Hematopoietic multipotent progenitor cell treated with erythropoietin and hydrocortisone succinate and interleukin-3 and kit ligand, for 4 days (in vitro differentiated cells): Measurements from ENCODE around the gene ARID4B.
"Not testable (repeated sequence)": the region's sequence is repeated elsewhere in the genome, so short reads cannot be mapped to it uniquely, and the experiment has no call there.

Experiments
- DNase-seq: peaks from one replicate; pipeline ENCODE4 v3.0.0-alpha.2; 2015

Gene ARID4B

DNA sequence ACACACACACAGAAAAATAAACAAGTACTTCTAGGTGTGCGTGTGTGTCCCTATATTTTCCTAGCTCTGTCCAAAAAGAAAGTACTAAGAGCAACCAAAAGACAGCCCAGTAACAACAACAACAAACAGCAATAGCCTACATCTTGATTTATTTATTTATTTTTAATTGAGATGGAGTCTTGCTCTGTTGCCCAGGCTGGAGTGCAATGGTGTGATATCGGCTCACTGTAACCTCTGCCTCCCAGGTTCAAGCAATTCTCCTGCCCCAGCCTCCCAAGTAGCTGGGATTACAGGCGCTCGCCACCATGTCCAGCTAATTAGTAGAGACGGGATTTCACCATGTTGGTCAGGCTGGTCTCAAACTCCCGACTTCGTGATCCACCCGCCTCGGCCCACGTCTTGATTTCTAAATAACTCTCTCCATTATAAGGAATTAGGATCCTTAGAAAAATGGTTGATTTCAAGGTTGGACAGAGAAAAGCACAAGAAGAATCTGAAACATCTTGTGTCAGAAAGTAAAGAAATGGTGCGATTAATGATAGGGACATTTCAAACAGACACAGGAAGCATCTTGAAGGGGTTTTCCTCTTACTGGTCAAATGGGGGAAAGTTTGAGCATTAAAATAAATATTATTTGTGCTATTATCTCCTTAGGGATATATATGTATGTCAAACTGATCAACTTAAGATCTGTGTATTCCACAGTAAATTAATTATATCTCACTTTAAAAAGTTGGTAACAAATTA, 59.4 kb downstream of the ARID4B start:
- DNase-seq, result no peak

DNA sequence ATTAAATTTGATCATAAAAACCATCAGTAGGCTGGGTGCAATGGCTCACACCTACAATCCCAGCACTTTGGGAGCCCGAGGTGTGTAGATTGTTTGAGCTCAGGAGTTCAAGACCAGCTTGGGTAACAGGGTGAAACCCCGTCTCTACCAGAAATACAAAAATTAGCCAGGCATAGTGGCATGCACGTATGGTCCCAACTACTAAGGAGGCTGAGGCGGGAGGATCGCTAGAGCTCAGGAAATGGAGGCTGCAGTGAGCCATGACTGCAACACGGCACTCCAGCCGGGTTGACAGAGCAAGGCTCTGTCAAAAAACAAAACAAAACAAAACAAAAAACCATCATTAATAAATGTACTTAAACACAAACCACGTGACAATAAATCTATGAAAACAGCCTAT, 61.0 kb downstream of the ARID4B start:
- DNase-seq, result no peak

DNA sequence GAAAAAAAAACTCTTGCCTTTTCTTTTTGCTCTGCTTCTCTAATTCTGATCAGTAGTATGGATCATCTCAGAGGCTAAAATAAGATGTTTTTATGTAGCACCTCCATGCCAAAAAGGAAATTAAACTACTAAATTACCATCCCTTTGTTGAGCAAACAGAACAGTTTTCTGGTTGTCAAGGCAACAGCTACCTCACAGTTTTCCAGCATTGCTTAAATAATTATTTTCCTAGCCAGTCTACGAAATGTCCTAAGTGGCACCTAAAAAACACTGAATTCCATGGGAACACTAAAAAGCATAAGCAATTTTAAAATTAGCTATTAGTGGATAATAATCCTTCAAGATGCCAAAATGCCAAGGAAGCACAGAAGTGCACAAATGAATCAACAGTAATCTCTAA, 61.7 kb downstream of the ARID4B start:
- DNase-seq, result no peak

DNA sequence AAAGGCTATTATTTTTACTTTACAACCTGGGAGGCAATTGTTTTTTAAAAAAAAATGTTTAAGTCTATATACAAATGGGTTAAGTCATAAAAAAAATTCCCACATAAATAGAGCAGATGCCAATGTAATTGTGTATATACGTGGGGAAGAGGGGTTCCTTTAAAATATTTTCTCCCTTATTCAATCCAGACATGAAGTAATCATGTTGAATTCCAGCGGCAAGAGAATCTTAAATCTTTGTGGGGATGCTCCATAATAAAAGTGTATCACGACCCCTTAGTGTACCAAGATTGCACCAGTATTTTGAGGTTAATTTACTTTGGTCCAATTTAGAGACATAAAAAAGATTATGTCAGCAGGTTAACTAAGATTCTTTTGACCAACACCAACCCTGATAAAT, 62.1 kb downstream of the ARID4B start:
- DNase-seq, result no peak

DNA sequence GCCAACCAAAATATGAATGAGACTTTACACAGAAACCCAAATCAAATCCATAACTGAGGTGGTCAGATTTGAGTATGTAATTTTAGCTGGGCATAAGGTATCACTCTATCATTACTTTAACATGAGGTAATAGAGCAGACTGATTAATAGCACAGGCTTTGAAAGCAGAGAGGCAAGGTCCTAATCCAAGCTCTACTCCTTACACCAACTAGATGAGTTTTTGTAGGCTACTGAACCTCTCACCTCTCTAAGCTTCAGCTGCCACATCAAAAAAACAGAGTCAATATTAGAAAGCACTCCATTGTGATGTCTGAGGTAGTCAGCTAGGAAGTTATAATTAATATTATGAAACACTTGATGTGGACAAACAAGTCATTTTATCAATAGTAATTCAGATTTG, 63.7 kb downstream of the ARID4B start:
- no peak for DNase-seq

DNA sequence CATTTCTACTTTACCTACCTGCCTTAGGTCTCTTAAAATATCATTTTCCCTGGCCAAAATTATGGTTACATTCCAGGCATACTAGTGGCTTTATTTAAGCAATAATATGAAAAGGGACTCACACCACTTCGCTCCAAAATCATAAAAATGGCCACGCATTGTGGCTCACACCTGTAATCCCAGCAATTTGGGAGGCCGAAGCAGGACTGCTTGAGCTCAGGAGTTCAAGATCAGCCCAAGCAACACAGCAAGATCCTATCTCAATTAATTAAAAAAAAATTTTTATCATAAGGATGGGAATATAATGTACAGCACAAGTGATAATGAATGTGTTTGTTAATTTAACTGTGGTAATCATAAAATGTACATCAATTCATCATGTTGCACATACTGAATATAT, 65.4 kb downstream of the ARID4B start:
- no peak for DNase-seq

DNA sequence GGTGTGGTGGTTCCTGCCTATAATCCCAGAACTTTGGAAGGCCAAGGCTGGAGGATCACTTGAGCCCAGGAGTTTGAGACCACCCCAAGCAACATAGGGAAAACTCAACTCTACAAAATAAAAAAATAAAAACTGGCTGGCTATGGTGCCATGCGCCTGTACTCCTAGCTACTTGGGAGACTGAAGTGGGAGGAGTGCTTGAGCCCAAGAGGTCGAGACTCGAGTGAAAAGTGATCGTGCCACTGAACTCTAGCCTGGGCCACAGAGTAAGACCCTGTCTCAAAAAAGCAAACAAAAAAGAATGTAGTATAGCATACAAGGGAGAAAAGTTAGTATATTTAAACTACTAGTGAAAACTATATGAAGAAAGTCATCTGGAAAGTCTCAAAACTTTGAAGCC, 66.7 kb downstream of the ARID4B start:
- no peak for DNase-seq

DNA sequence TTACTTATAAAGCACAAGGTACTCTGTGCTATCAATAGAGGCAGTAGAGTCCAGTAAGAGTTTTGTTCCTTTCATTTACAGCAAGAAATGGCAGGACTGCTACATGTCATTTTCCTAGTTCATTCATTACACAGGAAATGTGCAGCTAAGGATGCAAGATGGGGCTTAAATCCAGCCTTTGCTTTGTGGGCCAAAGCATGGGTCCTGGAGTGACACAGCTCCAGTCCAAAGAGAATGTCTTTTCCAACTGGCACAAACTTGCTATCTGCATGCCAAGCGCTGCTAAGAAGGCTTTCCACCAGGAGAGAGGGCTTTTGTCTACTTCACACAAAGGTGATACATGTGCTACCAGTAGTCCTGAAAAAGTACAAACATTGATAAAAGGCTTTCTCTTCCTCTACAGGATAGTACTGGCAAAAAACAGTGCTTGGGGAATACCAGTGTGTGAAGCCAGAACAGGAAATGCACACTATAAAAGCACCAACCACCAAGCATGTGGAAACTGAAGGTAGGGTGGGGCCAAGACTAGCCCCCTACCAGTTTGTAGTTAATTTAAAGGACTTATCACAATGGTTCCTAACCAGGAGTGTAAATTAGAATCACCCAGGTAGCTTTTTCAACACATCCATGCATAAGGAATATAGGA, 68.7 kb downstream of the ARID4B start:
- no peak for DNase-seq

DNA sequence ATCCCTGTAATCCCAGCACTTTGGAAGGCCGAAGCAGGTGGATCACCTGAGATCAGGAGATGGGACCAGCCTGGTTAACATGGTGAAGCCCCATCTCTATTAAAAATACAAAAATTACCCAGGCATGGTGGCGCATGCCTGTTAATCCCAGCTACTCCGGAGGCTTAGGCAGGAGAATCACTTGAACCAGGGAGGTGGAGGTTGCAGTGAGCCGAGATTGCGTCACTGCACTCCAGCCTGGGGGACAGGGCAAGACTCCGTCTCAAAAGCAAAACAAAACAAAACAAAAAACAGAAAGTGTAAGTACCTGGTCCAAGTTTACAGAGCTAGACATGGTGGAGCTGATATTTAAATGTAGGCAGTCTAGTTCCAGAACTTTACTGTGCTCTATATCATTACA, 69.9 kb downstream of the ARID4B start:
- DNase-seq, result not testable (repeated sequence)

DNA sequence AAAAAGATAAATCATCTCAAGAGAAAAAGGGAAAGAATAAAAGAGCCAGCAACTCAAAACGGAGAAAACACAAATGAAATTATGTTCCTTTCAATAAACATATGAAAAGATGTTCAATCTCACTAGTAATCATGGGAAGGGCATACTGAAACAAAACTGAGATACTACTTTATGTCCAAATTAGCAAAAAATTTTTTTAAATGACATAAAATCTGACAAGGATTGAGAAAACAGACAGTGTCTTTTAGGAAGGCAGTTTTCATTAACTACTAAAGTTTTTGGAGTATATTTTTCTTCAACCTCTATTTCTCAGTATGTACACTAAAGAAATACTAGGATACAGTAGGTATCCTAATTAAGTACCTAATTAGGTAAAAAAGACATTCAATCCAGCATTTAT, 73.3 kb downstream of the ARID4B start:
- no peak for DNase-seq

DNA sequence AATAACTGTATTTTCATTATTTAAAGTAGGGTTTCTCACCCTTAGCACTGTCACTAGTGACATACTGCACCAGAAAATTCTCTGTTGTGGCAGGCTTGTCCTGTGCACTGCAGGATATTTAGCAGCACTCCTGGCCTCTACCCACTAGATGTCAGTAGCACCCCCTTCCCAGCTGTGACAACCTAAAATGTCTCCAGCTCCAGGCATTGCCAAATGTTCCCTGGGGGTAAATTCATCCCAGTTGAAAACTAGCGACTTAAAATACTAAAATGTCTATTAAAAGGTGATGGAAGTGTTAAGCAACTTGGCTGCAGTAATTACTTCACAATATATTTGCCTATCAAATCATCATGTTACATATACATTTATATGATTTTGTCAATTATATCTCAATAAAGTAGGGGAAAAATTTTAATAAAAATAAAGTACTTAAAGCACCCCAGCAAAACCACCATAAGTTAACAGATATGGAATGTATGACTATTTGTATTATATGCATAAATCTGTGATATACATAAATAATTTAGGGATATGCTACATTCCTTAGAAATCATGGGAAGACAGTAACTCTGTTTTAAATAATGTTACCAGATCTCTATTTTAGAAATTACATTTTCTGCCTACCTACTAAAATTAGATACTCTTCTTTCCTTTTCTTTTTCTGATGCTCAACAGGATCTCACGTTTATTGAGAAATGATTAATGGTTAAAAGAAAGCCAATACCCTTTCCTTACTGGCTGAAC, 74.6 kb downstream of the ARID4B start:
- DNase-seq, result peak; percentile 86

DNA sequence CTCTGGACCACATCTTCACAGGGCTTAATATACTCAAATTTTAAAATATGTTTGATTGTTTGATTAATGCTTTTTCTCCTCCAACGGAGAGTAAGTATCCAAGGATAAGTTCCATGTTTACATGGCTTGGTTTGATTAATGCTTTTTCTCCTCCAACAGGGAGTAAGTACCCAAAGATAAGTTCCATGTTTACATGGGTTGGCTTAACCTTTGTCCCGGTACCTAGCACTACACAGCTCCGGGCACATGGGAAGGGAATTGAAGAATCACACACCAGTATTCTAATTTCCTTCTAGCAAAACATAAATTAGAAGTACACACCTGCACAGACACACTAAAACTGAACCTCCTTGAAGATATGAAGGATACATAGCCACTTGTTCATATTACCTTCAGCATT, 77.5 kb downstream of the ARID4B start:
- DNase-seq, result no peak

DNA sequence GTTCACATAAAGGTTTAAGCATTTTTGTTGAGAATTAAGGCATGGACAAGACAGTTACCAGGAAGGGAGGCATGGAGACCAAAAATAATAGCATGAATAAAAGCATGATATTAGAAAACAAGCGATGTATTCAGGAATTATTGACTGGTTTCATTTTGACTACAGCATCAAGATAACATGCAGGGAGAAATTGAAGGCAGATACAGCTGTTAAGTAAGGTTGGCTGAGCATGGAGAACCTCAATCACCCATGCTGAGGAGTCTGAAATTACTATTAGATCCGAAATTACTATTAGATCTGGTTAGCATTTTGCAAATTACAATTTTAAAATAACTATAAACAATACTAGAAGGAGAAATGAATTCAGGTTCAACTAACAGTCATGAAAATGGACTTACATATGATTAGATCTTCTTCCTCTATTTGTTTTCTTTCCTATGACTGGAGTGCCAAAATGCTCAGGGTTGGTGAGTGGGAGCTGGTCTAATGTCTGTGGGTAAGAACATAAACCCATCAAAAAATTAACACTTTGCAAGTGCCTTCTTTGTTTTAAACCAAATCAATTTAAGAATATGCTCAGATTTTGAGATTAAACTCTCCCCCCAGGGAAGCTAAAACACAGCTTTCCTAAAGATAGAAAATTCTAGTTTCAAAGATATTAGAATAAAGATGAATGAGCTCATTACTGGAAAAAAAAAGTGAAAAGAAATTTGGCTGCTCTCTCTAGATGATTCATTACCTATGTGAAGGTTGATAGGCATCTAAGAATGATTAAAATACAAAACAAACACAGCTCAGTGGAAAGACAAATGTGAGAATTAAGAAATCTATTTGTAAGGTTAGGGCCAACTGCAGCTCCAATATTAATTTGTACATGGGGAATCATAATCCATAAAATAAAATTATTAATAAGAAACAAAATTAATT, 81.7 kb downstream of the ARID4B start:
- DNase-seq, result peak; percentile 41

DNA sequence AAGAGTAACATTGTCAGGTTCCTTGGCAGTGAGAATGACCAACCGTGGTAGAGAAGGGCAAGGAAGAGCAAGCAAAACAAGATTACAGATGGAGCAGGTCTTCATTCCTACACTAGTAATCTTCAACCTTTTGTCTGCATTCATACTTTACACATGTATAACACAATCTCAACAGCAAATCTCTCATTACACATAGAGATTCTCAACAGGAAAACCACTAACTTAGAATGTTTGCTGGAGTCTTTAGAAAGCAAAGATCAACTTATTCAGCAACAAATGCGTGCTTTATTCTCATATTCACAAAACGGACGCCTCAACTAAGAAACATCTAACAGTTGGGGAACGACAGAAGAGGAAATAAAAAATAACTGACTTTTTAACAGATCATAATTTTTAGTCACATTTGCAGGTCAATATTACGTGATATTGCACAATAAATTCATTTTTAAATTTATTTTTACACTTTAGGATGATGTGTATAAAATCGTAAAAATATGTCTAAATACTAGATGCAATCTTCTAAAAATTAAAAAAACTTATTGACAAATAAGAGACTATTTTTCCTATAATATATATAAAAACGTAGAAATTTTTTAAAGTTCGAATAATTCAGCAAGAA, 82.9 kb downstream of the ARID4B start:
- peak; percentile 65 for DNase-seq

DNA sequence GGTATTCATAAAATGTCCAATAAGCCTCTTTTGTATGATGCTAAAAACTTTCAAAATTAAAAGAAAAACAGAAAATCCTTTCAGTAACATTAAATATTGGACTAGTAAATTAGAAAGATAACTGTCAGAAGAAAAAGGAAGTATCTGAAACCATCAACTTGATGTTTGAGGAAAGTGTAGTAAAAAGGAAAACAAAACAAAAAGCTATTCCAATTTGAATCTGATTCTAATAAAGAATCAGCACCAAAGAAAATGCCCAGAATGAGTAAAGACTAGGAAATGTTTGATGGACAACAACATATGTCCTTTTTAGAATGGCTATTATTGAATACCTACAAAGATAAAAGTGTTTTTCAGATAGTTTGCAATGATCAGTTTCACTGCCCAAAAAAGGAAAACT, 87.0 kb downstream of the ARID4B start:
- no peak for DNase-seq

DNA sequence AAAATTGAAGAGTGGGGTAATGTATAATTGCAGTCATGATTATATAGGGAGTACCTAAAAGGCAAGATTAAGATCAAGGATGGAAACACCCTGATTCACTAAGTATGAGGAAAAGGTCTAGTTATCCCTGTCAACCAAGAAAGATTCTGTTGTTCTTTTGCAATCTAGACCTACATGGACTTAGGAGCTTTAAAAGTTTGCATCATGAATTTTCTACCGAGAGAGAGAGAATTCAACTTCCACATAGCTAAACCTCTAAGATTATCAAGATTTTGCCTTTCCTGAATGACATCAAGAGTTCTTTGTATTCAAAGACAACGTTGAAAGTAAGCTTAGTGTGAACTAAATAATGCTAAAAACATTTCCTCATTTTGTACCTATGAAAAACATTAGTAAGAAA, 88.1 kb downstream of the ARID4B start:
- peak; percentile 75 for DNase-seq

DNA sequence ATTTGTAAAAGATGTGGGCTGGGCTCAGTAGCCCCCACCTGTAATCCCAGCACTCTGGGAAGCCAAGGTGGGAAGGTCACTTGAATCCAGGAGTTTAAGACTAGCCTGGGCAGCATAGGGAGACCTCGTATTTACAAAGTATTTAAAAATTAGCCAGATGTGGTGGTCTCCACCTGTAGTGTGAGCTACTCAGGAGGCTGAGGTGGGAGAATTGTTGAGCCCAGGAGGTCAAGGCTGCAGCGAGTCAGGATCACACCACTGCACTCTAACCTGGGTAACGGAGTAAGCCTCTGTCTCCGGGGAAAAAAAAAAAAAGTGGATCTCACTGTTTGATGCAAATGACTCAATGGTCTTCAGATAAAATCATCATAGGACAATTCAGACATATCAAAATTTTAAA, 89.4 kb downstream of the ARID4B start:
- no peak for DNase-seq

DNA sequence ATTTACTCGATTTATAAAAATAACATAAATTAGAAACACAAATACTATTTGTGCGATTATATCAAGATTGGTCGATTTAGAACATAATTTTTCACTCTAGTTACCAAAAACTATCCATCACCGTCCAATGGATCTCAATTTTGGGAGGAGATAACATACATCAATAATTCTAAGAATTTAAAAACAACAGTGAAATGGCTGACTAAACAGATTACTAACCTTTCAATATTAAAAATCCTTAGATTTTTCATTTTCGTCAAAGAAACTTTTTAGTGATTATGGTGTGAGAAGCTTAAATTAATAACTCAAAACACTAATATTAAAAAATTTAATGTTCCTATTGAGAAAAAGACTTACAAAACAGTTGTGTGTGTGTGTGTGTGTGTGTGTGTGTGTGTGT, 91.9 kb downstream of the ARID4B start:
- no peak for DNase-seq

DNA sequence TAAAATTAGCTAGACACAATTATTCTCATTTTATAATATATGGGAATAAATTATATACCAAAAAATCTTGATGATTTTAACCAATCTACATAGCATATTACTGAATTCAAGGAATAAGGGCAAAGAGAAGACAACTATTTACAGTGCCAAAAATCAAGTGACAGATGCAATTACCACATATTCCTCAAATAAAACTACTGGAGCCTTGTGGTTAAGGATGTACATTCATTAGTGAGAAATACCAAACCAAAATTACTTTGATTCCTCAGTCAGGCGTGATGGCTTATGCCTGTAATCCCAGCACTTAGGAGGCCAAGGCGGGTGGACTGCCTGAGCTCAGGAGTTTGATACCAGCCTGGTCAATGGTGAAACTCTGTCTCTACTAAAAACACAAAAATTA, 98.1 kb downstream of the ARID4B start:
- no peak for DNase-seq

DNA sequence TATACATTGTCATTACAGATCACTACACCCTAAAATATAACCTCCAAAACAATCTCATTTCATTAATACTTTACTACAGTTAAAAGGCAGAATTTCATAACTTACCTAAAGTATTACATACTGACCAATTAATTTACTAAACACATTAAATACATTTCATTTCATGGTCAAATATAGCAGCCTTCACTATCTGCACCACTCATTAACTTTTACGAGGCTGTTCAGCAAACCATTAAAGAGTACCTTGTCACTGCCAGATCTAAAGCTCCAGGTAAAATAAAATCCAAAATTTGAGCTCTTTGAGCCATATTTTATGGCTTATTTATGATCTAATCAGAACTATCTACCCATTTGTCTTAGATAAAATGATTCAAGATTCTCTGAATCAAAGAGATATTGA, 100.6 kb downstream of the ARID4B start:
- no peak for DNase-seq

DNA sequence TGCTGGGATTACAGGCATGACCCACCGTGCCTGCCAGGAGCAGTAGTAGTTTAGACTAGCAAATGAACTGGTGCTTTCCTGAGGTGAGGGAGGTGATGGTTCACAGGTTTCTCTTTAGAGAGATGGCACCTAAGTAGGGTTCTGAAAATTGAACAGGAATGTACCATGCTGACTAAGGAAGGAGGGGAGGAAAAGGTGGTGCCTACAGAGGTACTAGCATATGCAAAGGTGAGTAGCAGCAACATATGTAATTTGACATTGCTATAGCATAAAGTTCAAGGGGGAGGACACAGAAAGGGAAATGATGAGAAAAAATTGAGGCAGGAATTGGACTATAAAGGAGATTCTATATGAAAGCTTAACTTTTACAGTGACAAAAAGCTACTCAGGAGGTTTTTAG, 101.0 kb downstream of the ARID4B start:
- no peak for DNase-seq

DNA sequence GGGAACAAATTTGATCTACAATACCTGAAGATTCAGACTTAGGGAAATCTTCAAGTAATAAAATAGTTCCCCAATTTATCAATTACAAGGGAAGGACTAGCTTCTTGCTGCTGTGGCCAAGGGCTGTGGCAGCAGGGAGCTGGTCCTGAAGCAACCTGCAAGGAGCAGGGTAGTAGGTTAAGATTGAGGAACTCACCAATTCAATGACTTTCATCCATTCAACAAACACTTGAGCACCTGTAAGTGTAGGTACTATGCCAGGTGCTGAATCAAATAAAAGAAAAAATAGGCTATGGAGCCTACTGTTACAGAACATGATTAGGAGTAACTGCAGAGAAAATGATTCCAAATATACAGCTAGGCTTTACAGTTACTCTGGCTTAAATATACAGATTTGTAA, 102.7 kb downstream of the ARID4B start:
- no peak for DNase-seq
